Endothelial cell of umbilical vein (primary cell): Measurements from ENCODE around the gene PLG. TPM values are rescaled to one million over a fixed set of nuclear protein-coding genes. Genes with fewer than 3 reads are reported as not detected.

Experiments
- BruUV-seq: library from RNA; stranded (reverse); fragments of 400-500 nt; replicated peaks from 2 replicates; lab custom pipeline; 2021; lab: Mats Ljungman, UMichigan
- CTCF ChIA-PET: fragments of 300-600, 350-600 bp; sonication (Branson Sonifier 250); formaldehyde crosslinking; loops from one replicate; lab custom pipeline; 2021; ENCODE audit warnings: antibody characterized with exemption, inconsistent platforms; lab: Charles Lee
- POLR2A ChIA-PET: fragments of 300-600, 350-600 bp; sonication (Branson Sonifier 250); formaldehyde crosslinking; loops from one replicate; lab custom pipeline; 2021; ENCODE audit warnings: antibody characterized with exemption, inconsistent platforms; lab: Charles Lee
- DNase-seq: peaks from one replicate; pipeline ENCODE4 v3.0.0-alpha.2; 2011; ENCODE audit warnings: low read depth, low spot score
- FAIRE-seq: peaks from 2 replicates; lab custom pipeline; 2011; peaks lifted over from hg19 to GRCh38; lab: Jason Lieb, UNC
- H2AFZ ChIP-seq: 2 replicates; pipeline ENCODE4 v1.6.0; 2012; ENCODE audit warnings: low read depth, low read length, control low read depth, inconsistent platforms
- H3K27ac ChIP-seq: 2 replicates; pipeline ENCODE4 v1.5.1; 2011; ENCODE audit warnings: low read depth, mild to moderate bottlenecking, control low read depth, low read length, moderate library complexity; ENCODE audit not compliant: insufficient read depth
- H3K27me3 ChIP-seq, 2 experiments: 2 replicates each; pipeline versions ENCODE4 v1.6.0 to v1.6.1; 2011; ENCODE audit warnings: low read length in 2 of 2, mixed read lengths in 1 of 2; ENCODE audit not compliant: control insufficient read depth in 2 of 2, insufficient read depth in 2 of 2
- H3K36me3 ChIP-seq, 2 experiments: 2 replicates in 1 of 2; 3 replicates in 1 of 2; pipeline ENCODE4 v1.5.1; 2011; ENCODE audit warnings: low read length in 2 of 2, mild to moderate bottlenecking in 1 of 2, moderate library complexity in 1 of 2; ENCODE audit not compliant: control insufficient read depth in 2 of 2, insufficient read depth in 2 of 2; ENCODE audit errors: extremely low read depth in 1 of 2
- H3K4me1 ChIP-seq: 3 replicates; pipeline ENCODE4 v1.5.1; 2011; ENCODE audit warnings: mild to moderate bottlenecking, low read length; ENCODE audit not compliant: control insufficient read depth, insufficient read depth; ENCODE audit errors: extremely low read depth
- H3K4me2 ChIP-seq: 2 replicates; pipeline ENCODE4 v1.6.1; 2011; ENCODE audit warnings: low read length, control low read depth, mixed read lengths; ENCODE audit not compliant: insufficient read depth
- H3K4me3 ChIP-seq, 3 experiments: fragments of 200-600 bp in 1 of 3; sonication (generic), shearing (Covaris generic) in 1 of 3; replicated peaks in 1 of 3; 2 replicates each; pipeline ENCODE4 v1.5.1; 2011 to 2016; ENCODE audit warnings: control low read depth in 3 of 3, low read length in 3 of 3, mild to moderate bottlenecking in 2 of 3, inconsistent platforms in 1 of 3, low read depth in 1 of 3, moderate library complexity in 1 of 3; ENCODE audit not compliant: insufficient read depth in 1 of 3
- H3K79me2 ChIP-seq: 2 replicates; pipeline ENCODE4 v1.6.0; 2012; ENCODE audit warnings: low read length, inconsistent platforms; ENCODE audit not compliant: control insufficient read depth, insufficient read depth
- H3K9ac ChIP-seq: replicated peaks from 2 replicates; pipeline ENCODE3; 2011; ENCODE audit warnings: low read length, control low read depth; ENCODE audit not compliant: insufficient read depth; ENCODE audit errors: extremely low read depth
- H3K9me1 ChIP-seq: replicated peaks from 3 replicates; pipeline ENCODE4 v1.6.0; 2011; ENCODE audit warnings: mild to moderate bottlenecking, low read length; ENCODE audit not compliant: control insufficient read depth, insufficient read depth; ENCODE audit errors: extremely low read depth
- H3K9me3 ChIP-seq: replicated peaks from 2 replicates; pipeline ENCODE4 v1.5.1; 2012; ENCODE audit warnings: low read length, inconsistent platforms; ENCODE audit not compliant: control insufficient read depth, insufficient read depth
- H4K20me1 ChIP-seq: replicated peaks from 2 replicates; pipeline ENCODE3; 2011; ENCODE audit warnings: mild to moderate bottlenecking, low read length; ENCODE audit not compliant: control insufficient read depth, insufficient read depth; ENCODE audit errors: extremely low read depth
- EZH2 ChIP-seq: IDR thresholded peaks from 2 replicates; pipeline ENCODE4 v1.6.1; 2012; ENCODE audit warnings: borderline replicate concordance, low read depth, mild to moderate bottlenecking, moderate library complexity, low read length, inconsistent platforms; ENCODE audit not compliant: severe bottlenecking
- FOS ChIP-seq: IDR thresholded peaks from 2 replicates; pipeline ENCODE4 v1.6.1; 2011; ENCODE audit warnings: mild to moderate bottlenecking, low read length, moderate library complexity, borderline replicate concordance; ENCODE audit not compliant: insufficient read depth
- GATA2 ChIP-seq: IDR thresholded peaks from 2 replicates; pipeline ENCODE4 v1.7.0; 2011; ENCODE audit warnings: low read depth, mild to moderate bottlenecking, moderate library complexity, mixed read lengths, low read length; ENCODE audit not compliant: insufficient read length, insufficient read depth
- JUN ChIP-seq: IDR thresholded peaks from 2 replicates; pipeline ENCODE4 v1.6.1; 2011; ENCODE audit warnings: borderline replicate concordance, low read depth; ENCODE audit not compliant: insufficient read length, insufficient read depth
- MYC ChIP-seq: IDR thresholded peaks from one replicate; pipeline ENCODE4 v1.6.1; 2011; ENCODE audit warnings: mild to moderate bottlenecking, low read depth, low read length
- POLR2A ChIP-seq: IDR thresholded peaks from 2 replicates; pipeline ENCODE4 v1.6.1; 2012; ENCODE audit warnings: low read depth, mild to moderate bottlenecking, control low read depth, low read length
- POLR2AphosphoS5 ChIP-seq: IDR thresholded peaks from 2 replicates; pipeline ENCODE4 v1.6.1; 2012; ENCODE audit warnings: low read depth, mild to moderate bottlenecking, control low read depth, low read length, moderate library complexity; ENCODE audit not compliant: insufficient read depth
- dilution Hi-C: fragments of 300-500 bp; cut with MboI; formaldehyde crosslinking; loops from one replicate; pipeline ENCODE4 v1.15.0; 2019; ENCODE audit warnings: low sequenced_read_pairs; ENCODE audit not compliant: extremely low pct_ligation_motif_present
- intact Hi-C: fragments of 100-400 bp; cut with micrococcal nuclease; formaldehyde crosslinking; loops from one replicate; pipeline ENCODE4 v1.10.0; 2022
- polyA plus RNA-seq, 4 experiments: library from polyadenylated mRNA; depleted of rRNA in 3 of 4; stranded (reverse) in 3 of 4; unstranded in 1 of 4; fragments of >200 nt; gene quantifications; 2 replicates each; pipeline versions ENCODE4 v1.2.1 to v1.2.3, GENCODE V29; 2011 to 2012; ENCODE audit warnings: missing spikeins in 1 of 4
- total RNA-seq: library from RNA; stranded (reverse); gene quantifications from 2 replicates; pipeline ENCODE4 v1.2.3, GENCODE V29; 2021
- TF ChIP-seq, protein P1 (sequence below), 2 donors: IDR thresholded peaks; 1 replicate in 1 of 2; 2 replicates in 1 of 2; pipeline ENCODE4 v1.5.1; 2011; ENCODE audit warnings: low read length in 2 of 2, mild to moderate bottlenecking in 2 of 2, moderate library complexity in 2 of 2, control low read depth in 1 of 2, inconsistent platforms in 1 of 2, low read depth in 1 of 2; ENCODE audit not compliant: insufficient read depth in 1 of 2; ENCODE audit errors: extremely low read depth in 1 of 2
- TF ChIP-seq, protein P2 (sequence below): IDR thresholded peaks from 2 replicates; pipeline ENCODE4 v1.6.1; 2011; ENCODE audit not compliant: insufficient read depth, insufficient read length

Gene PLG
- total and polyA plus RNA-seq, 2 donors (not counting 3 experiments of a cell fraction or from before 2014, with no cell fraction given) = not detected

DNA sequence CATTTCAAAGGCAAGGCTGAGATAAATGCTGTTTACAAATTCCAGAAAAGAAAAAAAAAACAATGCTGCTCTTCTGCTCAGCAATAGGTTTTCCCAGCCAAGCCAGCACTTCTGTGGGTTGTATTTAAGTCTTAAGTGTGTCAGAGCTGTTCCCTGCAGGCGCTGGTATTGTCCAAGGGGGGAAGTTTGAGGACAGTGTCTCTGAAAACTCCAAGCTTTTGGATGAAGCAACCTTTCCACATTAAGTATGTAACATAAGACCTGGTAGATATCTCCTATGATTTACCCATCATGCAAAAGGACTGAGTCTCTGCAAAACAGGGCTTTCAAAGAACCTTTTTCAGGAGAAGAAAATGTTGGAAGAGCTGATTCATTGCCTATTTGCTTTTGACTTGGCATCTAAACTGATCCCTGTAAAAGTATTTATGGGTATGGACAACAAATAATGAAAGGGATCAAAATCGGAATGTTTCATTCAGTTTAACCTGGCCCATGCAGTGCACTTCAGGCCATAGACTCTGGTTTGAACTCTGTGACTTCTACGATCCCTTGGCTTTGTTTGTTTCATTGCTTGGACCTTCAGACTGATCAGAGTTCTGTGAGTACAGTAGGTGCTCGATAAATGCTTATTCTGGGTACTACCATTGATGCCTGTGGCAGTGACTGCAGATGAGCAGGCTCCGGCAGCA, 16.1 kb upstream of the PLG start:
- Histone ChIP-seq H3K4me2 (no peak overlapping the region), H3K4me3 (no peak overlapping the region), H4K20me1 (no peaks in the 10 kb centered on the region), H3K27ac (no peak overlapping the region), H3K36me3 (no peaks in the 10 kb centered on the region), H3K9ac (no peak overlapping the region), H3K4me1 (no peaks in the 10 kb centered on the region), H3K79me2 (no peaks in the 10 kb centered on the region), H3K9me3 (peaks cover 3% of the 10 kb centered on the region), H2AFZ (no peak overlapping the region), H3K27me3 (no peaks in the 10 kb centered on the region), H3K9me1 (no peaks in the 10 kb centered on the region)
- DNase-seq (no peak), FAIRE-seq (no peak)
- TF ChIP-seq, protein P1, sequence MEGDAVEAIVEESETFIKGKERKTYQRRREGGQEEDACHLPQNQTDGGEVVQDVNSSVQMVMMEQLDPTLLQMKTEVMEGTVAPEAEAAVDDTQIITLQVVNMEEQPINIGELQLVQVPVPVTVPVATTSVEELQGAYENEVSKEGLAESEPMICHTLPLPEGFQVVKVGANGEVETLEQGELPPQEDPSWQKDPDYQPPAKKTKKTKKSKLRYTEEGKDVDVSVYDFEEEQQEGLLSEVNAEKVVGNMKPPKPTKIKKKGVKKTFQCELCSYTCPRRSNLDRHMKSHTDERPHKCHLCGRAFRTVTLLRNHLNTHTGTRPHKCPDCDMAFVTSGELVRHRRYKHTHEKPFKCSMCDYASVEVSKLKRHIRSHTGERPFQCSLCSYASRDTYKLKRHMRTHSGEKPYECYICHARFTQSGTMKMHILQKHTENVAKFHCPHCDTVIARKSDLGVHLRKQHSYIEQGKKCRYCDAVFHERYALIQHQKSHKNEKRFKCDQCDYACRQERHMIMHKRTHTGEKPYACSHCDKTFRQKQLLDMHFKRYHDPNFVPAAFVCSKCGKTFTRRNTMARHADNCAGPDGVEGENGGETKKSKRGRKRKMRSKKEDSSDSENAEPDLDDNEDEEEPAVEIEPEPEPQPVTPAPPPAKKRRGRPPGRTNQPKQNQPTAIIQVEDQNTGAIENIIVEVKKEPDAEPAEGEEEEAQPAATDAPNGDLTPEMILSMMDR (IDR thresholded peaks at IDR 0.05; ENCODE audit: extremely low read depth in 1 of 2, insufficient read depth in 1 of 2, low read depth in 1 of 2, low read length in 2 of 2) = no peak
- TF ChIP-seq JUN (no peak), POLR2A (no peak), FOS (no peak), MYC (no peak), EZH2 (no peak), POLR2AphosphoS5 (no peak), GATA2 (no peak)
- TF ChIP-seq, protein P2, sequence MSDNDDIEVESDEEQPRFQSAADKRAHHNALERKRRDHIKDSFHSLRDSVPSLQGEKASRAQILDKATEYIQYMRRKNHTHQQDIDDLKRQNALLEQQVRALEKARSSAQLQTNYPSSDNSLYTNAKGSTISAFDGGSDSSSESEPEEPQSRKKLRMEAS = no peak
- dilution Hi-C loops (no loop called here), intact Hi-C loops (no loop called here)
- POLR2A ChIA-PET = no interaction called here
- BruUV-seq = no TSS peak
- CTCF ChIA-PET = no interaction called here
